H1 (cell line): ENCODE data around the gene L3HYPDH. TPM values are rescaled to one million over a fixed set of nuclear protein-coding genes. Genes with fewer than 3 reads are reported as not detected.

Source experiments
- CTCF ChIA-PET: fragments of 300-600 bp; sonication (Branson Sonifier 250); formaldehyde crosslinking; loops from one replicate; lab custom pipeline; 2021; ENCODE audit not compliant: partially characterized antibody; lab: Charles Lee
- POLR2A ChIA-PET: fragments of 300-600 bp; sonication (Branson Sonifier 250); formaldehyde crosslinking; loops from one replicate; lab custom pipeline; 2021; ENCODE audit warnings: inconsistent platforms; ENCODE audit not compliant: partially characterized antibody; lab: Charles Lee
- DNase-seq, 2 experiments: peaks; one replicate each; pipeline versions ENCODE4 v3.0.0 to v3.0.0-alpha.2; 2010 to 2022; ENCODE audit warnings: low spot score in 2 of 2, low read depth in 1 of 2, mixed read lengths in 1 of 2
- FAIRE-seq: peaks from 2 replicates; lab custom pipeline; 2011; peaks lifted over from hg19 to GRCh38; lab: Jason Lieb, UNC
- H2AFZ ChIP-seq: 2 replicates; pipeline ENCODE4 v1.8.1; 2012; ENCODE audit warnings: low read length, inconsistent platforms
- H2AK5ac ChIP-seq: 2 replicates; pipeline ENCODE4 v1.6.1; 2013; ENCODE audit warnings: low read depth, low read length
- H2BK120ac ChIP-seq: replicated peaks from 2 replicates; pipeline ENCODE3; 2013; ENCODE audit warnings: low read depth, low read length, inconsistent platforms
- H2BK12ac ChIP-seq: 2 replicates; pipeline ENCODE4 v1.6.1; 2013; ENCODE audit warnings: low read depth, low read length
- H2BK15ac ChIP-seq: 2 replicates; pipeline ENCODE4 v1.6.1; 2013; ENCODE audit warnings: low read length
- H2BK20ac ChIP-seq: 2 replicates; pipeline ENCODE4 v1.6.1; 2013; ENCODE audit warnings: low read length
- H2BK5ac ChIP-seq: 2 replicates; pipeline ENCODE4 v1.6.1; 2013; ENCODE audit warnings: low read depth, low read length
- H3K14ac ChIP-seq: 2 replicates; pipeline ENCODE4 v1.6.1; 2013; ENCODE audit warnings: inconsistent platforms; ENCODE audit not compliant: insufficient read length
- H3K18ac ChIP-seq: 2 replicates; pipeline ENCODE4 v1.6.1; 2013; ENCODE audit warnings: low read length; ENCODE audit errors: extremely low read depth
- H3K23ac ChIP-seq: 2 replicates; pipeline ENCODE4 v1.6.1; 2013; ENCODE audit warnings: inconsistent platforms; ENCODE audit not compliant: insufficient read length
- H3K23me2 ChIP-seq: 2 replicates; pipeline ENCODE4 v1.6.1; 2013; ENCODE audit warnings: low read depth, low read length
- H3K27ac ChIP-seq: 2 replicates; pipeline ENCODE4 v1.6.1; 2011; ENCODE audit warnings: low read depth, low read length, inconsistent platforms
- H3K27me3 ChIP-seq, 4 experiments: replicated peaks in 1 of 4; 1 replicate in 1 of 4; 2 replicates in 3 of 4; pipeline versions ENCODE4 v1.6.1 to v1.8.1; 2011 to 2013; ENCODE audit warnings: low read length in 3 of 4, mild to moderate bottlenecking in 3 of 4, inconsistent platforms in 2 of 4, mixed read lengths in 2 of 4, moderate library complexity in 1 of 4; ENCODE audit not compliant: control insufficient read depth in 3 of 4, insufficient read depth in 3 of 4; ENCODE audit errors: extremely low read depth in 1 of 4
- H3K36me3 ChIP-seq, 4 experiments: 2 replicates each; pipeline versions ENCODE4 v1.6.1 to v1.8.1; 2011 to 2013; ENCODE audit warnings: mild to moderate bottlenecking in 4 of 4, low read length in 3 of 4, moderate library complexity in 2 of 4, control low read depth in 1 of 4, inconsistent platforms in 1 of 4; ENCODE audit not compliant: insufficient read depth in 4 of 4, control insufficient read depth in 2 of 4
- H3K4ac ChIP-seq: replicated peaks from 2 replicates; pipeline ENCODE3; 2013; ENCODE audit warnings: low read length, low read depth, mixed read lengths, inconsistent platforms; ENCODE audit not compliant: insufficient read length
- H3K4me1 ChIP-seq, 4 experiments: replicated peaks in 1 of 4; 1 replicate in 1 of 4; 2 replicates in 3 of 4; pipeline versions ENCODE4 v1.6.1 to v1.8.1; 2011 to 2013; ENCODE audit warnings: low read length in 3 of 4, inconsistent platforms in 2 of 4, mixed read lengths in 1 of 4; ENCODE audit not compliant: insufficient read depth in 4 of 4, control insufficient read depth in 3 of 4
- H3K4me2 ChIP-seq, 2 experiments: 2 replicates each; pipeline versions ENCODE4 v1.6.1 to v1.8.1; 2011 to 2013; ENCODE audit warnings: low read depth in 2 of 2, low read length in 2 of 2, control low read depth in 1 of 2, inconsistent platforms in 1 of 2, mild to moderate bottlenecking in 1 of 2; ENCODE audit not compliant: insufficient read depth in 1 of 2
- H3K4me3 ChIP-seq, 4 experiments: fragments of 200-600, 300-600 bp in 1 of 4; sonication (generic), shearing (Covaris generic), sonication (Bioruptor Twin) in 1 of 4; 2 replicates each; pipeline versions ENCODE4 v1.5.1 to v1.8.1; 2011 to 2016; ENCODE audit warnings: low read length in 4 of 4, low read depth in 3 of 4, control low read depth in 2 of 4, inconsistent platforms in 2 of 4, mild to moderate bottlenecking in 2 of 4, mixed read lengths in 1 of 4, moderate library complexity in 1 of 4; ENCODE audit not compliant: insufficient read depth in 2 of 4; ENCODE audit errors: extremely low read depth in 1 of 4
- H3K56ac ChIP-seq: replicated peaks from 2 replicates; pipeline ENCODE3; 2013; ENCODE audit warnings: low read depth, mild to moderate bottlenecking, mixed read lengths, low read length, inconsistent platforms; ENCODE audit not compliant: insufficient read length
- H3K79me1 ChIP-seq: 2 replicates; pipeline ENCODE4 v1.6.1; 2013; ENCODE audit warnings: low read depth, low read length, control low read depth
- H3K79me2 ChIP-seq, 2 experiments: 2 replicates each; pipeline versions ENCODE4 v1.6.1 to v1.8.1; 2012 to 2013; ENCODE audit warnings: low read length in 2 of 2, mild to moderate bottlenecking in 2 of 2, inconsistent platforms in 1 of 2; ENCODE audit not compliant: insufficient read depth in 2 of 2, control insufficient read depth in 1 of 2
- H3K9ac ChIP-seq, 4 experiments: replicated peaks in 1 of 4; 1 replicate in 1 of 4; 2 replicates in 3 of 4; pipeline versions ENCODE4 v1.6.1 to v1.8.1; 2011 to 2013; ENCODE audit warnings: low read depth in 3 of 4, low read length in 3 of 4, control low read depth in 2 of 4, mild to moderate bottlenecking in 2 of 4, moderate library complexity in 2 of 4, inconsistent platforms in 1 of 4; ENCODE audit errors: extremely low read depth in 1 of 4
- H3K9me3 ChIP-seq, 2 experiments: 2 replicates each; pipeline versions ENCODE4 v1.6.1 to v1.8.1; 2012 to 2013; ENCODE audit warnings: mild to moderate bottlenecking in 2 of 2, moderate library complexity in 2 of 2, control low read depth in 1 of 2, inconsistent platforms in 1 of 2, low read depth in 1 of 2, low read length in 1 of 2, mixed read lengths in 1 of 2; ENCODE audit not compliant: insufficient read depth in 2 of 2
- H4K20me1 ChIP-seq, 2 experiments: replicated peaks in 1 of 2; 2 replicates each; pipeline versions ENCODE3 to v1.8.1; 2011 to 2013; ENCODE audit warnings: inconsistent platforms in 2 of 2, low read length in 2 of 2, mild to moderate bottlenecking in 1 of 2; ENCODE audit not compliant: insufficient read depth in 2 of 2, control insufficient read depth in 1 of 2
- H4K5ac ChIP-seq: 2 replicates; pipeline ENCODE4 v1.6.1; 2013; ENCODE audit warnings: low read length, low read depth, mixed read lengths, inconsistent platforms; ENCODE audit not compliant: insufficient read length
- H4K8ac ChIP-seq: 2 replicates; pipeline ENCODE4 v1.8.0; 2013; ENCODE audit warnings: mild to moderate bottlenecking, moderate library complexity, low read length, inconsistent platforms; ENCODE audit not compliant: insufficient read depth; ENCODE audit errors: extremely low read depth
- H4K91ac ChIP-seq: replicated peaks from 2 replicates; pipeline ENCODE3; 2013; ENCODE audit warnings: low read length, mixed read lengths, inconsistent platforms; ENCODE audit not compliant: insufficient read length
- ATF3 ChIP-seq: IDR thresholded peaks from 2 replicates; pipeline ENCODE4 v1.6.1; 2011; ENCODE audit warnings: low read depth, mild to moderate bottlenecking, low read length; ENCODE audit not compliant: insufficient read depth
- BRCA1 ChIP-seq: IDR thresholded peaks from 2 replicates; pipeline ENCODE4 v1.6.1; 2012; ENCODE audit warnings: low read depth, low read length, improper control_type of control experiment
- CTCF ChIP-seq, 3 experiments: IDR thresholded peaks; 1 replicate in 2 of 3; 2 replicates in 1 of 3; pipeline versions ENCODE4 v1.5.1 to v1.6.1; 2011; ENCODE audit warnings: low read length in 3 of 3, mild to moderate bottlenecking in 3 of 3, inconsistent platforms in 2 of 3, low read depth in 1 of 3, moderate library complexity in 1 of 3; ENCODE audit not compliant: insufficient read depth in 1 of 3; ENCODE audit errors: control extremely low read depth in 1 of 3
- GABPA ChIP-seq: IDR thresholded peaks from 2 replicates; pipeline ENCODE4 v1.6.1; 2011; ENCODE audit warnings: mild to moderate bottlenecking, low read length, moderate library complexity, borderline replicate concordance; ENCODE audit not compliant: insufficient read depth
- KDM1A ChIP-seq: fragments of 200-600, 300-600 bp; sonication (generic); IDR thresholded peaks from 2 replicates; pipeline ENCODE4 v1.7.1; 2016; ENCODE audit warnings: mild to moderate bottlenecking, low read length, borderline replicate concordance
- POLR2AphosphoS5 ChIP-seq: IDR thresholded peaks from 2 replicates; pipeline ENCODE4 v1.6.1; 2011; ENCODE audit warnings: low read depth, low read length
- RAD21 ChIP-seq, 2 experiments: IDR thresholded peaks in 1 of 2; conservative IDR thresholded peaks in 1 of 2; 2 replicates each; pipeline ENCODE4 v1.6.1; 2011; ENCODE audit warnings: low read depth in 2 of 2, low read length in 2 of 2, improper control_type of control experiment in 1 of 2, inconsistent platforms in 1 of 2, mild to moderate bottlenecking in 1 of 2, moderate library complexity in 1 of 2
- RBBP5 ChIP-seq: IDR thresholded peaks from 2 replicates; pipeline ENCODE4 v1.7.1; 2012; ENCODE audit warnings: low read depth, mild to moderate bottlenecking, inconsistent platforms, low read length, moderate library complexity, borderline replicate concordance
- RFX5 ChIP-seq: IDR thresholded peaks from 2 replicates; pipeline ENCODE4 v1.6.1; 2011; ENCODE audit warnings: low read depth, low read length, improper control_type of control experiment, borderline replicate concordance
- SAP30 ChIP-seq: fragments of 300-600 bp; sonication (generic); IDR thresholded peaks from 2 replicates; pipeline ENCODE4 v1.7.1; 2012; ENCODE audit warnings: low read length, moderate library complexity, mild to moderate bottlenecking, inconsistent platforms; ENCODE audit not compliant: insufficient read depth, insufficient replicate concordance
- WGBS, 2 experiments: shearing (Covaris generic) in 1 of 2; methylation state at CpG; one replicate each; pipeline versions ENCODE4 v1.1.6 to v1.1.7; 2013 to 2015; ENCODE audit warnings: low lambda C conversion rate in 2 of 2, mixed read lengths in 2 of 2, inconsistent platforms in 1 of 2, low coverage in 1 of 2, missing lambda C conversion rate in 1 of 2; ENCODE audit not compliant: insufficient replicate concordance in 2 of 2, insufficient coverage in 1 of 2, insufficient read length in 1 of 2; ENCODE audit errors: extremely low coverage in 1 of 2, missing lambda C conversion rate in 1 of 2; 5-methylcytosine and 5-hydroxymethylcytosine counted together
- polyA plus RNA-seq, 7 experiments: library from polyadenylated mRNA; depleted of rRNA in 3 of 7; stranded (reverse) in 5 of 7; unstranded in 2 of 7; fragments of >200 nt in 5 of 7; fragments of 200-250 nt in 2 of 7; gene quantifications; 1 replicate in 5 of 7; 2 replicates in 1 of 7; 4 replicates in 1 of 7; pipeline versions ENCODE4 v1.2.1 to v1.2.3, GENCODE V29; 2011 to 2013; ENCODE audit warnings: missing spikeins in 2 of 7, mixed read lengths in 2 of 7
- total RNA-seq: library from RNA; stranded (reverse); fragmentation: NEBNext Ultra II Directional; extraction: Animal tissue kit (Norgen Biotek cat#: 25700); gene quantifications from 2 replicates; pipeline ENCODE4 v1.2.1, GENCODE V29; 2021

The L3HYPDH gene
- total and polyA plus RNA-seq, 2 of the 8 experiments (the other 6 are each of a cell fraction or from before 2014, with no cell fraction given) = 11.2 to 15.8 TPM

- Histone ChIP-seq H4K5ac (no peak overlapping the region), H3K9me3 (no peaks in the 10 kb centered on the region; a peak in 1 of 4 replicates), H2BK120ac (no peak overlapping the region), H3K18ac (no peak overlapping the region), H3K23ac (no peak overlapping the region), H3K4me1 (peaks cover 0 to 10% (median 4%) of the 10 kb centered on the region in 4 experiments; a peak in 4 of 7 replicates), H3K4me2 (no peak overlapping the region), H3K4ac (no peak overlapping the region), H3K4me3 (no peak overlapping the region), H2BK5ac (no peak overlapping the region), H3K27me3 (peaks cover 0 to 23% (median 13%) of the 10 kb centered on the region in 4 experiments; a peak in 6 of 7 replicates), H4K91ac (no peak overlapping the region), H2BK12ac (no peak overlapping the region), H3K56ac (no peak overlapping the region), H3K36me3 (no peaks in the 10 kb centered on the region; a peak in 1 of 8 replicates), H4K8ac (no peak overlapping the region), H4K20me1 (peaks cover 0 to 7% of the 10 kb centered on the region in 2 experiments), H2BK20ac (no peak overlapping the region), H3K79me1 (no peaks in the 10 kb centered on the region), H3K79me2 (no peaks in the 10 kb centered on the region), H2AFZ (no peak overlapping the region), H2AK5ac (no peak overlapping the region), H3K23me2 (peaks cover 15% of the 10 kb centered on the region; the same call in 1 of the 2 replicates), H3K27ac (no peak overlapping the region), H3K9ac (no peak overlapping the region), H2BK15ac (no peak overlapping the region), H3K14ac (no peak overlapping the region)
- CTCF ChIA-PET = interaction anchor here (1.3 to 1.9 kb wide), 2 partner anchors 11 to 51 kb away, joined by 4 to 5 read pairs; no protein-coding TSS in a partner anchor
- POLR2A ChIA-PET = no interaction called here
- FAIRE-seq (no peak), DNase-seq (no peak)
- 90% methylated on average over 1 of the region's 1 CpG; no CpG with 5 or more reads in 1 of the 2 experiments for WGBS, 2 experiments
- TF ChIP-seq RFX5 (no peak), SAP30 (no peak), ATF3 (no peak), RBBP5 (no peak), BRCA1 (no peak), KDM1A (no peak), RAD21 (IDR thresholded peaks at IDR 0.05 in 1 of 2, conservative IDR thresholded peaks at IDR 0.05 in 1 of 2; ENCODE audit: low read depth in 2 of 2, low read length in 2 of 2) (no peak), POLR2AphosphoS5 (no peak), CTCF (IDR thresholded peaks at IDR 0.05; ENCODE audit: control extremely low read depth in 1 of 3, insufficient read depth in 1 of 3, low read depth in 1 of 3, low read length in 3 of 3) (no peak), GABPA (no peak)
These were observed 22.3 kb downstream of the L3HYPDH start for GRCh38 chr14:59461891-59462290.
